Measurements from ENCODE around the gene SLC6A20.

SLC6A20 gene

GRCh38 chr3:45795882-45796765, at the start of gene SLC6A20:
SLC6A20 (minus strand) TSS chr3:45796536; CDS start chr3:45796419, 117 bp downstream.
- DNase-seq = no peak

- no peak for DNase-seq
These were observed 48.3 kb upstream of the SLC6A20 start for GRCh38 chr3:45844616-45845015.

GRCh38 chr3:45842851-45843625, 46.7 kb upstream of the SLC6A20 start:
- DNase-seq = no peak

- DNase-seq = peak; percentile 93
These were observed 45.6 kb upstream of the SLC6A20 start, which contains the start of gene LZTFL1 for GRCh38 chr3:45841757-45842491. LZTFL1 (minus strand) TSS chr3:45842119; CDS start chr3:45841991, 128 bp downstream.

GRCh38 chr3:45841420-45841756, 45.1 kb upstream of the SLC6A20 start:
- DNase-seq = no peak

GRCh38 chr3:45838466-45838865, 42.1 kb upstream of the SLC6A20 start:
- no peak for DNase-seq

- DNase-seq = no peak
These were observed 36.4 kb upstream of the SLC6A20 start for GRCh38 chr3:45832699-45833098.

GRCh38 chr3:45830121-45830520, 33.8 kb upstream of the SLC6A20 start:
- DNase-seq = no peak

GRCh38 chr3:45826908-45827307, 30.6 kb upstream of the SLC6A20 start:
- no peak for DNase-seq

GRCh38 chr3:45826321-45826720, 30.0 kb upstream of the SLC6A20 start:
- no peak for DNase-seq

GRCh38 chr3:45821127-45821526, 24.8 kb upstream of the SLC6A20 start:
- no peak for DNase-seq

- no peak for DNase-seq
These were observed 23.2 kb upstream of the SLC6A20 start for GRCh38 chr3:45819543-45819942.

GRCh38 chr3:45817831-45818522, 21.6 kb upstream of the SLC6A20 start:
- DNase-seq = no peak

GRCh38 chr3:45816544-45816943, 20.2 kb upstream of the SLC6A20 start:
- DNase-seq = no peak

- DNase-seq = no peak
These were observed 18.0 kb upstream of the SLC6A20 start for GRCh38 chr3:45814322-45814721.

GRCh38 chr3:45807681-45808540, 11.6 kb upstream of the SLC6A20 start:
- no peak for DNase-seq

GRCh38 chr3:45807133-45807532, 10.8 kb upstream of the SLC6A20 start:
- no peak for DNase-seq

- DNase-seq = no peak
These were observed 9.7 kb upstream of the SLC6A20 start for GRCh38 chr3:45806072-45806471.

GRCh38 chr3:45803252-45803935, 7.1 kb upstream of the SLC6A20 start:
- no peak for DNase-seq

- DNase-seq = no peak
These were observed 5.8 kb upstream of the SLC6A20 start for GRCh38 chr3:45802146-45802545.

- no peak for DNase-seq
These were observed 4.3 kb upstream of the SLC6A20 start for GRCh38 chr3:45800611-45801010.

All from CD4-positive, alpha-beta T cell treated with Interleukin-10 for 1 hour (primary cell).